Right renal pelvis (tissue), 4 donors: ENCODE measurements around the gene GRIK3. TPM values are rescaled to one million over a fixed set of nuclear protein-coding genes. Genes with fewer than 3 reads are reported as not detected.
A peak's percentile ranks its signal among the peaks of the same experiment; 100 is the strongest.

Source experiments
- DNase-seq, 4 donors: peaks; one replicate each; pipeline ENCODE4 v3.0.0-alpha.2; 2013; ENCODE audit warnings: low read depth in 4 of 4, low spot score in 3 of 4, missing footprints in 1 of 4
- polyA plus RNA-seq, 4 donors: library from polyadenylated mRNA; unstranded; fragments of 120-200 nt; gene quantifications; one replicate each; pipeline ENCODE4 v1.2.1, GENCODE V29; 2013; ENCODE audit not compliant: insufficient read length in 4 of 4

GRIK3 gene
- polyA plus RNA-seq, 4 donors = 3.0 to 4.2 (median 3.4) TPM

- no peak for DNase-seq
Observed at GRCh38 chr1:36882536-36883285, 151.6 kb downstream of the GRIK3 start.

- DNase-seq = no peak
Observed at GRCh38 chr1:36881541-36881940, 152.8 kb downstream of the GRIK3 start.

GRCh38 chr1:36881068-36881405, 153.3 kb downstream of the GRIK3 start:
- no peak for DNase-seq

GRCh38 chr1:36880155-36881067, 153.9 kb downstream of the GRIK3 start:
- no peak for DNase-seq

GRCh38 chr1:36879613-36880012, 154.7 kb downstream of the GRIK3 start:
- no peak for DNase-seq

- no peak for DNase-seq
Observed at GRCh38 chr1:36876990-36877389, 157.3 kb downstream of the GRIK3 start.

- no peak for DNase-seq
Observed at GRCh38 chr1:36874271-36875060, 159.8 kb downstream of the GRIK3 start.

GRCh38 chr1:36872858-36873257, 161.5 kb downstream of the GRIK3 start:
- DNase-seq = no peak

GRCh38 chr1:36872126-36872754, 162.1 kb downstream of the GRIK3 start:
- no peak for DNase-seq

- no peak for DNase-seq
Observed at GRCh38 chr1:36871146-36871971, 163.0 kb downstream of the GRIK3 start.

- no peak for DNase-seq
Observed at GRCh38 chr1:36869826-36870225, 164.5 kb downstream of the GRIK3 start.

- no peak for DNase-seq
Observed at GRCh38 chr1:36869054-36869453, 165.3 kb downstream of the GRIK3 start.

GRCh38 chr1:36867575-36867974, 166.7 kb downstream of the GRIK3 start:
- DNase-seq = no peak

- peak in 1 of 4 donors; percentile 3 for DNase-seq
Observed at GRCh38 chr1:36866169-36866814, 168.0 kb downstream of the GRIK3 start.

- no peak for DNase-seq
Observed at GRCh38 chr1:36865602-36865900, 168.8 kb downstream of the GRIK3 start.

- DNase-seq = no peak
Observed at GRCh38 chr1:36864823-36865601, 169.3 kb downstream of the GRIK3 start.

- no peak for DNase-seq
Observed at GRCh38 chr1:36864182-36864822, 170.0 kb downstream of the GRIK3 start.

- no peak for DNase-seq
Observed at GRCh38 chr1:36863500-36863899, 170.8 kb downstream of the GRIK3 start.
